Natural killer cell (primary cell): ENCODE results near the gene OXCT1. TPM values are rescaled to one million over a fixed set of nuclear protein-coding genes. Genes with fewer than 3 reads are reported as not detected.

Experiments used
- ATAC-seq, 3 donors: fragments of 150-1000 bp in 2 of 3; fragments of 200-7000 bp in 1 of 3; cut with Tn5 transposase; 1 replicate in 1 of 3; 2 replicates in 2 of 3; pipeline ENCODE4 v1.10.0; 2021; ENCODE audit warnings: mild to moderate bottlenecking in 2 of 3, moderate library complexity in 2 of 3
- DNase-seq, 2 donors: peaks; one replicate each; pipeline versions ENCODE4 v3.0.0 to v3.0.0-alpha.2; 2013 to 2021; ENCODE audit warnings: mixed read lengths in 1 of 2
- H3K27ac ChIP-seq: one replicate; pipeline ENCODE4 v1.5.1; 2013; ENCODE audit warnings: mild to moderate bottlenecking, low read length
- H3K27me3 ChIP-seq: one replicate; pipeline ENCODE4 v1.6.1; 2013; ENCODE audit warnings: low read length; ENCODE audit not compliant: control insufficient read depth, insufficient read depth
- H3K36me3 ChIP-seq: one replicate; pipeline ENCODE4 v1.6.1; 2013; ENCODE audit warnings: low read length; ENCODE audit not compliant: control insufficient read depth, insufficient read depth
- H3K4me1 ChIP-seq: one replicate; pipeline ENCODE4 v1.6.1; 2013; ENCODE audit warnings: low read length; ENCODE audit not compliant: control insufficient read depth, insufficient read depth
- H3K4me3 ChIP-seq: one replicate; pipeline ENCODE4 v1.5.1; 2013; ENCODE audit warnings: low read length
- H3K9me3 ChIP-seq: one replicate; pipeline ENCODE4 v1.6.1; 2013; ENCODE audit warnings: low read length; ENCODE audit not compliant: control insufficient read depth, insufficient read depth
- H3K27ac Mint-ChIP-seq, 2 donors: one replicate each; pipeline ENCODE4 v1.8.0; 2022; ENCODE audit warnings: mild to moderate bottlenecking in 2 of 2, mixed read lengths in 2 of 2, moderate library complexity in 1 of 2
- H3K27me3 Mint-ChIP-seq, 2 donors: one replicate each; pipeline ENCODE4 v1.8.0; 2022; ENCODE audit warnings: low read depth in 2 of 2, mixed read lengths in 2 of 2
- H3K36me3 Mint-ChIP-seq: one replicate; pipeline ENCODE4 v1.8.0; 2022; ENCODE audit warnings: mixed read lengths
- H3K4me1 Mint-ChIP-seq, 2 donors: one replicate each; pipeline ENCODE4 v1.8.0; 2022; ENCODE audit warnings: mixed read lengths in 2 of 2
- H3K4me3 Mint-ChIP-seq: one replicate; pipeline ENCODE4 v1.8.0; 2022; ENCODE audit warnings: mild to moderate bottlenecking, moderate library complexity, mixed read lengths
- H3K9me3 Mint-ChIP-seq, 2 donors: one replicate each; pipeline ENCODE4 v1.8.0; 2022; ENCODE audit warnings: mixed read lengths in 2 of 2
- CTCF ChIP-seq: fragments of 200-600 bp; IDR thresholded peaks from one replicate; pipeline ENCODE4 v1.8.0; 2022; ENCODE audit warnings: antibody characterized with exemption
- WGBS: methylation state at CpG from one replicate; pipeline ENCODE4 v1.1.7; 2013; ENCODE audit warnings: missing lambda C conversion rate; ENCODE audit not compliant: insufficient coverage; 5-methylcytosine and 5-hydroxymethylcytosine counted together
- intact Hi-C: fragments of 100-400 bp; cut with micrococcal nuclease; formaldehyde crosslinking; loops from one replicate; pipeline ENCODE4 v1.14.2; 2022
- total RNA-seq, 4 donors: library from RNA; stranded (reverse); fragments of 120-200 nt in 1 of 4; gene quantifications; one replicate each; pipeline versions ENCODE4 v1.2.3 to v1.2.4, GENCODE V29; 2013 to 2022

OXCT1 gene
- total RNA-seq, 3 donors from 2014 or later (not counting 1 experiment from before 2014, with no cell fraction given), result 17.1 to 19.9 (median 18.0) TPM

- Histone ChIP-seq H3K27me3 (no peaks in the 10 kb centered on the region), H3K4me3 (no peak overlapping the region), H3K36me3 (peaks cover 2% of the 10 kb centered on the region), H3K4me1 (no peaks in the 10 kb centered on the region), H3K27ac (no peak overlapping the region), H3K9me3 (no peaks in the 10 kb centered on the region)
- Mint-ChIP-seq H3K4me3 (no peak overlapping the region), H3K36me3 (no peaks in the 10 kb centered on the region), H3K27ac (no peak overlapping the region), H3K27me3 (no peaks in the 10 kb centered on the region), H3K9me3 (no peaks in the 10 kb centered on the region), H3K4me1 (peaks cover 5 to 10% of the 10 kb centered on the region in 2 donors)
- TF ChIP-seq CTCF, result no peak
- no peak for DNase-seq
- intact Hi-C loops, result no loop called here
- no peak for ATAC-seq
Measured at GRCh38 chr5:41785061-41785460, 85.2 kb downstream of the OXCT1 start.

GRCh38 chr5:41778410-41778809, 91.8 kb downstream of the OXCT1 start:
- Histone ChIP-seq H3K4me1 (no peaks in the 10 kb centered on the region), H3K36me3 (no peaks in the 10 kb centered on the region), H3K4me3 (no peak overlapping the region), H3K27ac (no peak overlapping the region), H3K9me3 (no peaks in the 10 kb centered on the region), H3K27me3 (no peaks in the 10 kb centered on the region)
- no peak for ATAC-seq
- Mint-ChIP-seq H3K36me3 (no peaks in the 10 kb centered on the region), H3K4me3 (no peak overlapping the region), H3K27ac (no peak overlapping the region), H3K4me1 (no peaks in the 10 kb centered on the region), H3K27me3 (no peaks in the 10 kb centered on the region), H3K9me3 (no peaks in the 10 kb centered on the region)
- WGBS, result 97% methylated on average over 2 of the region's 3 CpGs
- no peak for DNase-seq
- intact Hi-C loops, result no loop called here
- no peak for TF ChIP-seq CTCF

GRCh38 chr5:41776435-41776834, 93.8 kb downstream of the OXCT1 start:
- H3K27me3 ChIP-seq, result no peaks in the 10 kb centered on the region
- TF ChIP-seq CTCF, result no peak
- H3K36me3 ChIP-seq, result no peaks in the 10 kb centered on the region
- Mint-ChIP-seq H3K4me3 (no peak overlapping the region), H3K27ac (no peak overlapping the region), H3K27me3 (no peaks in the 10 kb centered on the region), H3K9me3 (no peaks in the 10 kb centered on the region), H3K36me3 (no peaks in the 10 kb centered on the region), H3K4me1 (peaks cover 11 to 12% of the 10 kb centered on the region in 2 donors)
- intact Hi-C loops, result no loop called here
- ATAC-seq (no peak), DNase-seq (no peak)
- no peak overlapping the region for H3K4me3 ChIP-seq
- no peak overlapping the region for H3K27ac ChIP-seq
- WGBS, result no CpG with 5 or more reads among the region's 2 CpGs
- H3K9me3 ChIP-seq, result no peaks in the 10 kb centered on the region
- H3K4me1 ChIP-seq, result no peaks in the 10 kb centered on the region

- TF ChIP-seq CTCF, result no peak
Measured at GRCh38 chr5:41773799-41774198, 96.4 kb downstream of the OXCT1 start.

More at GRCh38 chr5:41773799-41774198, 96.4 kb downstream of the OXCT1 start:
- Histone ChIP-seq H3K27me3 (no peaks in the 10 kb centered on the region), H3K36me3 (no peaks in the 10 kb centered on the region), H3K4me1 (no peaks in the 10 kb centered on the region), H3K9me3 (no peaks in the 10 kb centered on the region), H3K4me3 (no peak overlapping the region), H3K27ac (no peak overlapping the region)
- H3K4me3 Mint-ChIP-seq, result no peak overlapping the region
- ATAC-seq (no peak), DNase-seq (no peak)
- no peaks in the 10 kb centered on the region for H3K36me3 Mint-ChIP-seq
- intact Hi-C loops, result no loop called here
- no peak overlapping the region for H3K27ac Mint-ChIP-seq
- no peaks in the 10 kb centered on the region for H3K9me3 Mint-ChIP-seq
- WGBS, result no CpG with 5 or more reads among the region's 1 CpG
- H3K27me3 Mint-ChIP-seq, result no peaks in the 10 kb centered on the region
- H3K4me1 Mint-ChIP-seq, result peaks cover 12 to 13% of the 10 kb centered on the region in 2 donors
